ENCODE measurements around the gene PON1.

Gene PON1

GRCh38 chr7:95250571-95250970 lies 73.8 kb downstream of the PON1 start:
- TF ChIP-seq CTCF (IDR thresholded peaks at IDR 0.05; ENCODE audit: low read depth, low read length, missing control alignments): no peak
- no peak for DNase-seq (ENCODE audit: low read depth)
- H3K4me3 ChIP-seq (ENCODE audit: low read depth, low read length): no peak overlapping the region
- in situ Hi-C loops (cut with HindIII; ENCODE audit: low sequenced_read_pairs): no loop called here

All from astrocyte of the cerebellum (primary cell).